ACC112 (cell line): ENCODE data around the gene SSTR3.

Experiments
- H2AFZ ChIP-seq: fragments of 200-600 bp; sonication (generic); one replicate; pipeline ENCODE4 v1.6.0; 2017; ENCODE audit warnings: antibody characterized with exemption, low read length; ENCODE audit not compliant: unreplicated experiment
- H3K27ac ChIP-seq: fragments of 200-600 bp; sonication (generic); 2 replicates; pipeline ENCODE4 v1.5.1; 2014; ENCODE audit warnings: low read depth, mild to moderate bottlenecking, antibody characterized with exemption, low read length, moderate library complexity
- H3K27me3 ChIP-seq: fragments of 200-600 bp; sonication (generic); 2 replicates; pipeline ENCODE4 v1.6.1; 2014; ENCODE audit warnings: mild to moderate bottlenecking, antibody characterized with exemption, low read length, moderate library complexity, mixed read lengths; ENCODE audit not compliant: insufficient read depth
- H3K36me3 ChIP-seq: fragments of 200-600 bp; sonication (generic); 2 replicates; pipeline ENCODE4 v1.6.1; 2016; ENCODE audit warnings: mild to moderate bottlenecking, antibody characterized with exemption, low read length, moderate library complexity, mixed read lengths; ENCODE audit not compliant: insufficient read depth
- H3K4me1 ChIP-seq: fragments of 200-600 bp; sonication (generic); one replicate; pipeline ENCODE4 v1.6.1; 2016; ENCODE audit warnings: low read length, mixed read lengths; ENCODE audit not compliant: insufficient read depth, unreplicated experiment, control insufficient read depth
- H3K4me3 ChIP-seq: fragments of 200-600 bp; sonication (generic); 2 replicates; pipeline ENCODE4 v1.5.1; 2014; ENCODE audit warnings: mild to moderate bottlenecking, low read depth, low read length
- H3K79me2 ChIP-seq: fragments of 200-600 bp; sonication (generic); one replicate; pipeline ENCODE4 v1.6.0; 2016; ENCODE audit warnings: low read length; ENCODE audit not compliant: control insufficient read depth, unreplicated experiment, insufficient read depth

The SSTR3 gene

GRCh38 chr22:37214731-37215030, 2.4 kb upstream of the SSTR3 start:
- Histone ChIP-seq H3K79me2 (no peaks in the 10 kb centered on the region), H3K4me3 (no peak overlapping the region), H3K27ac (no peak overlapping the region), H2AFZ (no peak overlapping the region), H3K36me3 (no peaks in the 10 kb centered on the region), H3K27me3 (no peaks in the 10 kb centered on the region), H3K4me1 (no peaks in the 10 kb centered on the region)

DNA sequence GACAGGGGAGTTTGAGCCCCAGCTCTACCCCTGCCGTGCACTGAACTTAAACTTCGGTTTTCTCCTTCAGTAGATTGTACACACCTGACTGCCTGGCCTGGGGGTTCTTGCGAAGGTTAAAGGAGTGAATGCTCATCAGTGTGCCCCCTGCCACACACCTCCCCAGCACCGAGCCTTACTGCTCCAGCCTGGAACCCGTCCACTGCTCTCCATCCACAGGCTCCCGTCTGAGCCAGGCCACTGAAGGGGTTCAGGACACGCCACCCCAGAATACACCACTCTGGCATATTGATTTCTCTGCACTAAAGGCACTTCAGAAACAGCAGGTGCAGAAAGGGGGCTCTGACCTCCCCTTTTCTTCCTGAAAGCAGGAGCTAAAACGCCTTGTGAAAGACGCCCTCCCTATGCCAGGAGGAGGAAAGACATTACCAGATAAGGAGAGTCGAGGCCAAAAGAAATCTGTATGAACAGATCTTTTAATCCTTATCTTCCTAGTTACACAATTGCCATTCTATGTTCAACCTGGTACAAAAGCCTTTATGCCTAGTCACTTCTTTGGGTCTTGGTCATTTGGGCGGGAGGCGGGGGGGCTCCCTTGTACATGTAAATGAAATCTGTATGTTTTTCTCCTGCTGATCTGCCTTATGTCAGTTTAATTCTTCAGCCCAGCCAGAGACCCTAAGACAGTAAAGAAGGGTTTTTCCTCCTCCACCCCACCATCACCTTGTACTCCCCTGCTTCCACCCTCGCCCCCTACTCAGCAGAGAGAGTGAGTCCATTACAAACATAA, 1.9 kb upstream of the SSTR3 start:
- Histone ChIP-seq H3K4me3 (no peak overlapping the region), H2AFZ (no peak overlapping the region), H3K79me2 (no peaks in the 10 kb centered on the region), H3K27ac (no peak overlapping the region), H3K27me3 (no peaks in the 10 kb centered on the region), H3K4me1 (no peaks in the 10 kb centered on the region), H3K36me3 (no peaks in the 10 kb centered on the region)

DNA sequence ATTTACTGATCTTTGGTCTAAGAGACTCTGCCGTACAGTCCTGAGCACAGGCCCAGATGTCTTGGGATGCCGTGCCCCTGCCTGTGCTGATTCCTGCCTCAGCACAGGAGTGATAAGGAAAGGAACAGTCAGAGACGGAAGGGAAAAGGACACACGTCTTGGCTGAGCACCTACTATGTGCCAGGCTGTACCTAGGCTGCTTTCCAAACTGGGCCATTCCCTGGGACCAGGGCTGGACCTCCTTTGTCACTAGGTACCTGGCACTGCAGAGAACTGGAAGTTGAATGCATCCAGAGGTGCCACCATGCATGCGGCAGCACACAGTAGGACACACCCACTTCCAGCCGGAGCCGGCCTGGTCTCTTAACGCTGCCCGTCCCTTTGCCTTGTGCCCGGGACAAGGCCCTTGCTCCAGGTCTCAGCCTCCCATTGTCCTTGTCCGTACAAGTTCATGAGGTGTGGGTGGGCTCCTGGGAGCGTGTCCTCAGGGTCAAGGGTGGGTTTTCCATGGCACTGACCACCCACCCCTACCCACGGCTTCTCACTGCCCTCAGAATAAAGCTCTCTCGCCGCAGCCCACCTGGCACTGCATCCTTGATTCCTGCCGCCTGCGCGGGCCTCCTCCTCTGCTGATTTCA, 1.1 kb upstream of the SSTR3 start:
- H2AFZ ChIP-seq, result no peak overlapping the region
- H3K36me3 ChIP-seq, result no peaks in the 10 kb centered on the region
- no peak overlapping the region for H3K27ac ChIP-seq
- H3K4me3 ChIP-seq, result no peak overlapping the region
- H3K4me1 ChIP-seq, result no peaks in the 10 kb centered on the region
- no peaks in the 10 kb centered on the region for H3K27me3 ChIP-seq
- H3K79me2 ChIP-seq, result no peaks in the 10 kb centered on the region

GRCh38 chr22:37211866-37212173, 457 bp downstream of the SSTR3 start:
- Histone ChIP-seq H3K27ac (no peak overlapping the region), H2AFZ (no peak overlapping the region), H3K4me1 (no peaks in the 10 kb centered on the region), H3K36me3 (no peaks in the 10 kb centered on the region), H3K79me2 (no peaks in the 10 kb centered on the region), H3K4me3 (no peak overlapping the region), H3K27me3 (no peaks in the 10 kb centered on the region)

DNA sequence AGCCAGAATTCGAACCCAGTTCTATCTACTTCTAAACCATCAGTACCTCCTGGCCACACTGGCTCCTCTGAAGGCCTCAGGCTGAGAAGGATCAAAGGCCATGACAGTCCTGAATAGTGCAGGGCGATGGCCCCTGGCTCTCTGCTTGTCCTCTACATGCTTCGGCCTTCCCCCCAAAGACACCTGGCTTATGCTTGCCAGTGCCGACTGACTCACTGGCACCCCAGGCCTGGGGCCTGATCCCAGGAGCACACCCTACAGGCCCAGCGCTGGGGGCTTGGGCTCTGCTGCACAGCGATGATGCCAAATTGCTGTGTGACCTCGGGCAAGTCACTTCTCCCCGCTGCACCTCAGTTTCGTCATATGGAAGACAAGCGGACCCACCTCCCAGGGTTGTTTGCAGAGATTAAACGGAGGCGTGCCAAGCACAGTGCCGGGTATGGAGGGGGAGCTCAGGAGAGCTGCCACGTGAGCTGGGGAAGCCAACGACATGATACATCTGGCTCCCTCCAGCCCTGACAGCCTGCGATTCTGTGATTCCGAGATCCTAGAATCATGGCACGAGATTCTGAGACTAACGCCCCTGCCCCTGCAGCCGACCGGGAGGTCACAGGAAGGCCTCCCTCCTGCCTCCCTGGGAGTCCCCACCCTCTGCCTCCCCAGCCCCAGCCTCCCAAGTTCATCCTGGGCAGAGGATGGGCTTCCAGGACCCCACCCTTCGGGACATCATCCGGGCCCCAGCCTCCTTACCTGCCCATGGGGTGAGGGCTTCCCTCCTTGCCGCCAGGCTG, 1.0 kb downstream of the SSTR3 start:
- H3K27ac ChIP-seq, result no peak overlapping the region
- no peaks in the 10 kb centered on the region for H3K36me3 ChIP-seq
- no peaks in the 10 kb centered on the region for H3K27me3 ChIP-seq
- no peak overlapping the region for H3K4me3 ChIP-seq
- H2AFZ ChIP-seq, result no peak overlapping the region
- no peaks in the 10 kb centered on the region for H3K79me2 ChIP-seq
- no peaks in the 10 kb centered on the region for H3K4me1 ChIP-seq

- no peak overlapping the region for H3K4me3 ChIP-seq
- no peaks in the 10 kb centered on the region for H3K36me3 ChIP-seq
- no peak overlapping the region for H2AFZ ChIP-seq
- no peaks in the 10 kb centered on the region for H3K27me3 ChIP-seq
- H3K79me2 ChIP-seq, result no peaks in the 10 kb centered on the region
- no peaks in the 10 kb centered on the region for H3K4me1 ChIP-seq
- no peak overlapping the region for H3K27ac ChIP-seq
These were observed 2.1 kb downstream of the SSTR3 start for GRCh38 chr22:37210041-37210803.

DNA sequence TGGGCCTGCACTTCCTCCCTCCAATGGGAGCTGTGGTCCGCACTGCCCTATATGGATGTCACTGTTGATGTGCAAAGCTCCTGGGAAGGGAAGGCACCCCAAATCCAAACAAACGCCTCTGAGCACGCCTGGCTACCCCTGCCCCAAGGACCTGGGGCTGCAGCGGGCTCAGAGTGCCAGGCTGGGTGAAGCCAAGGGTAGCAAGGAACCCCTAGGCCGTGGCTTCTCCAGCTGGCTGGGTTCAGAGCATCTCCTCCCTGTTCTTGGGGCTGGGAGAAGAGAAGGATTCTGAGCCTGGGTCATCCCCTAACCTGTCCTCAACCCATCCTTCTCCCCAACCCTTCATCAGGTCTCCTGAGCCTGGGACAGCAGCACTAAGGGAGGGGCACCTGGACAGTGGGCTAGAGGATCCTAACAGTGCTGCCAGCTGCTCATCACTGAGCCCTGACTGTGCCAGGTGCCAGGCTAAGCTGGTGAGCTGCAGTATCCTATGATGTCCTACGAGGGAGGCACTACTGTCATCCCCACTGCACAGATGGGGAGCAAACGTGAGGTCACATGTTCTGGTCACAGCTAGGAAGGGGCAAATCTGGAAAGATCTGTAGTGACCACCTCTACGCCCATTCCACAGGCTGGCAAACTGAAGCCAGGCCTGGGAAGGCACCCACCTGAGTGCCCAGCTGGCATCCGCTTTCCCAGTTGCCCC, 3.0 kb downstream of the SSTR3 start:
- no peaks in the 10 kb centered on the region for H3K27me3 ChIP-seq
- H3K4me3 ChIP-seq, result no peak overlapping the region
- no peaks in the 10 kb centered on the region for H3K79me2 ChIP-seq
- H3K27ac ChIP-seq, result no peak overlapping the region
- H3K4me1 ChIP-seq, result no peaks in the 10 kb centered on the region
- no peaks in the 10 kb centered on the region for H3K36me3 ChIP-seq
- H2AFZ ChIP-seq, result no peak overlapping the region

GRCh38 chr22:37208401-37209139, 3.7 kb downstream of the SSTR3 start:
- no peaks in the 10 kb centered on the region for H3K79me2 ChIP-seq
- no peaks in the 10 kb centered on the region for H3K4me1 ChIP-seq
- no peak overlapping the region for H2AFZ ChIP-seq
- no peaks in the 10 kb centered on the region for H3K27me3 ChIP-seq
- H3K4me3 ChIP-seq, result no peak overlapping the region
- no peak overlapping the region for H3K27ac ChIP-seq
- no peaks in the 10 kb centered on the region for H3K36me3 ChIP-seq

DNA sequence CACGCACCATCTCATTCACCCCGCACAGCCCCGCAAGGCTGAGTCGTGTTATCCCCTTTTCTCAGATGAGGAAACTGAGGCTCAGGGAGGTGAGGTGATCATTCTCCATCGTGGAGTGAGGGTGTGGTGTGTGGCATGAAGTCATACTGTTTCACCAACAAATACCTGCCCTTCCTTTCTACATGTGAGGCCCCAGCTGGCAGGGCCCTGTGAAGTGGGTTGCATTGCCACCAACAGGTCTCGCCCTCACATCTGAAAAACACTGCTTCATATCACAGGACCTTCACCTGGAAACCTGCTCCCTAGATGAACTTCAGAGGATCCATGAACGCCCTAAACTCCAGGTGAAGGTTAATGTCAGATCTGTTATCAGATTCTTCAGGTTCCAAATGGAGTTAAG, 4.3 kb downstream of the SSTR3 start:
- Histone ChIP-seq H3K27me3 (no peaks in the 10 kb centered on the region), H2AFZ (no peak overlapping the region), H3K27ac (no peak overlapping the region), H3K4me3 (no peak overlapping the region), H3K4me1 (no peaks in the 10 kb centered on the region), H3K79me2 (no peaks in the 10 kb centered on the region), H3K36me3 (no peaks in the 10 kb centered on the region)
